HuH-7.5 (cell line): ENCODE measurements around the gene DPP9.
"Not testable (repeated sequence)": the region's sequence is repeated elsewhere in the genome, so short reads cannot be mapped to it uniquely, and the experiment has no call there.

Experiments
- DNase-seq: peaks from one replicate; pipeline ENCODE4 v3.0.0; 2011; ENCODE audit warnings: low spot score

Gene DPP9

GRCh38 chr19:4738734-4739133 is 15.1 kb upstream of the DPP9 start:
- no peak for DNase-seq

- DNase-seq: no peak
Observed at GRCh38 chr19:4737955-4738600, 14.4 kb upstream of the DPP9 start.

GRCh38 chr19:4733755-4734345 is 10.2 kb upstream of the DPP9 start:
- no peak for DNase-seq

- DNase-seq: peak; percentile 71
Observed at GRCh38 chr19:4732680-4733114, 9.1 kb upstream of the DPP9 start.

GRCh38 chr19:4730740-4731171 is 7.1 kb upstream of the DPP9 start:
- no peak for DNase-seq

- no peak for DNase-seq
Observed at GRCh38 chr19:4728871-4729270, 5.2 kb upstream of the DPP9 start.

GRCh38 chr19:4722671-4723594 is 709 bp downstream of the DPP9 start:
- no peak for DNase-seq

- DNase-seq: no peak
Observed at GRCh38 chr19:4721196-4721595, 2.4 kb downstream of the DPP9 start.

- no peak for DNase-seq
Observed at GRCh38 chr19:4720037-4720700, 3.5 kb downstream of the DPP9 start.

- DNase-seq: no peak
Observed at GRCh38 chr19:4719499-4719866, 4.2 kb downstream of the DPP9 start.

- DNase-seq: no peak
Observed at GRCh38 chr19:4717966-4718701, 5.5 kb downstream of the DPP9 start.

- no peak for DNase-seq
Observed at GRCh38 chr19:4717191-4717965, 6.3 kb downstream of the DPP9 start.

- peak; percentile 78 for DNase-seq
Observed at GRCh38 chr19:4715529-4716221, 8.0 kb downstream of the DPP9 start.

GRCh38 chr19:4715178-4715528 is 8.5 kb downstream of the DPP9 start:
- not testable (repeated sequence) for DNase-seq

GRCh38 chr19:4714016-4714415 is 9.6 kb downstream of the DPP9 start:
- no peak for DNase-seq

GRCh38 chr19:4713384-4713951 is 10.2 kb downstream of the DPP9 start:
- DNase-seq: no peak

GRCh38 chr19:4712771-4713170 is 10.9 kb downstream of the DPP9 start:
- DNase-seq: no peak

- no peak for DNase-seq
Observed at GRCh38 chr19:4711211-4711610, 12.4 kb downstream of the DPP9 start.

- no peak for DNase-seq
Observed at GRCh38 chr19:4710281-4710600, 13.4 kb downstream of the DPP9 start.
